Naive B cell (primary cell): ENCODE measurements around the gene UGT1A1. TPM values are rescaled to one million over a fixed set of nuclear protein-coding genes. Genes with fewer than 3 reads are reported as not detected.
"Not testable (repeated sequence)": the region's sequence is repeated elsewhere in the genome, so short reads cannot be mapped to it uniquely, and the experiment has no call there.

ENCODE experiments used
- ATAC-seq, 2 donors: fragments of 150-1000 bp; cut with Tn5 transposase; 2 replicates each; pipeline ENCODE4 v1.10.0; 2021; ENCODE audit warnings: low read depth in 2 of 2, mild to moderate bottlenecking in 2 of 2, moderate library complexity in 2 of 2
- DNase-seq: peaks from one replicate; pipeline ENCODE4 v3.0.0; 2022
- H3K27ac Mint-ChIP-seq, 6 donors: one replicate each; pipeline ENCODE4 v1.8.0; 2020 to 2022; ENCODE audit warnings: mild to moderate bottlenecking in 6 of 6, mixed read lengths in 6 of 6, moderate library complexity in 5 of 6, inconsistent platforms in 2 of 6
- H3K27me3 Mint-ChIP-seq, 3 donors: one replicate each; pipeline ENCODE4 v1.8.0; 2021 to 2022; ENCODE audit warnings: mixed read lengths in 3 of 3, mild to moderate bottlenecking in 1 of 3
- H3K36me3 Mint-ChIP-seq, 2 donors: one replicate each; pipeline ENCODE4 v1.8.0; 2020 to 2022; ENCODE audit warnings: mixed read lengths in 2 of 2, inconsistent platforms in 1 of 2, mild to moderate bottlenecking in 1 of 2
- H3K4me1 Mint-ChIP-seq, 3 donors: one replicate each; pipeline ENCODE4 v1.8.0; 2020 to 2022; ENCODE audit warnings: mixed read lengths in 3 of 3, inconsistent platforms in 1 of 3, mild to moderate bottlenecking in 1 of 3, moderate library complexity in 1 of 3
- H3K4me3 Mint-ChIP-seq, 8 donors: one replicate each; pipeline ENCODE4 v1.8.0; 2020 to 2022; ENCODE audit warnings: mild to moderate bottlenecking in 8 of 8, mixed read lengths in 8 of 8, moderate library complexity in 8 of 8, inconsistent platforms in 2 of 8
- H3K9me3 Mint-ChIP-seq, 7 donors: one replicate each; pipeline ENCODE4 v1.8.0; 2020 to 2022; ENCODE audit warnings: mixed read lengths in 7 of 7, mild to moderate bottlenecking in 5 of 7, inconsistent platforms in 2 of 7, moderate library complexity in 1 of 7
- polyA plus RNA-seq, 6 donors: library from polyadenylated mRNA; unstranded; fragments of 300-500 nt; fragmentation: Illumina TruSeq; gene quantifications; one replicate each; pipeline ENCODE4 v1.2.3, GENCODE V29; 2021; ENCODE audit warnings: low read depth in 6 of 6

The UGT1A1 gene
- polyA plus RNA-seq, 6 donors from 2014 or later: not detected

GRCh38 chr2:233745838-233746237, 14.2 kb upstream of the UGT1A1 start:
- ATAC-seq, H3K27ac Mint-ChIP-seq, H3K4me1 Mint-ChIP-seq, H3K4me3 Mint-ChIP-seq, DNase-seq: not testable (repeated sequence)
- Mint-ChIP-seq H3K9me3 (peaks cover 6 to 24% (median 17%) of the 10 kb centered on the region in 7 donors), H3K27me3 (peaks cover 36 to 47% (median 38%) of the 10 kb centered on the region in 3 donors), H3K36me3 (peaks cover 13 to 14% of the 10 kb centered on the region in 2 donors)

- H3K27me3 Mint-ChIP-seq: peaks cover 38 to 52% (median 44%) of the 10 kb centered on the region in 3 donors
- H3K27ac Mint-ChIP-seq: no peak overlapping the region
- peaks cover 13 to 33% (median 25%) of the 10 kb centered on the region in 7 donors for H3K9me3 Mint-ChIP-seq
- peaks cover 17 to 22% of the 10 kb centered on the region in 2 donors for H3K36me3 Mint-ChIP-seq
- no peak for ATAC-seq
- H3K4me3 Mint-ChIP-seq: no peak overlapping the region
- DNase-seq: no peak
- H3K4me1 Mint-ChIP-seq: no peaks in the 10 kb centered on the region
Observed at GRCh38 chr2:233746475-233747282, 13.4 kb upstream of the UGT1A1 start.

- Mint-ChIP-seq H3K9me3 (peaks cover 16 to 38% (median 30%) of the 10 kb centered on the region in 7 donors), H3K4me3 (no peak overlapping the region), H3K27ac (no peak overlapping the region), H3K4me1 (no peaks in the 10 kb centered on the region), H3K36me3 (peaks cover 20 to 26% of the 10 kb centered on the region in 2 donors), H3K27me3 (peaks cover 38 to 55% (median 49%) of the 10 kb centered on the region in 3 donors)
- no peak for DNase-seq
- no peak for ATAC-seq
Observed at GRCh38 chr2:233747283-233747544, 12.9 kb upstream of the UGT1A1 start.

GRCh38 chr2:233750689-233751088, 9.4 kb upstream of the UGT1A1 start:
- Mint-ChIP-seq H3K9me3 (peaks cover 16 to 51% (median 38%) of the 10 kb centered on the region in 7 donors), H3K27me3 (peaks cover 44 to 56% (median 56%) of the 10 kb centered on the region in 3 donors), H3K36me3 (peaks cover 24 to 26% of the 10 kb centered on the region in 2 donors)
- H3K4me1 Mint-ChIP-seq, H3K4me3 Mint-ChIP-seq, ATAC-seq, H3K27ac Mint-ChIP-seq, DNase-seq: not testable (repeated sequence)

GRCh38 chr2:233751212-233752009, 8.7 kb upstream of the UGT1A1 start:
- not testable (repeated sequence) for DNase-seq, H3K27ac Mint-ChIP-seq, H3K4me1 Mint-ChIP-seq, H3K4me3 Mint-ChIP-seq, ATAC-seq
- Mint-ChIP-seq H3K27me3 (peaks cover 39 to 51% (median 50%) of the 10 kb centered on the region in 3 donors), H3K36me3 (peaks cover 24 to 26% of the 10 kb centered on the region in 2 donors), H3K9me3 (peaks cover 16 to 51% (median 38%) of the 10 kb centered on the region in 7 donors)

- Mint-ChIP-seq H3K4me1 (no peaks in the 10 kb centered on the region), H3K36me3 (peaks cover 13 to 19% of the 10 kb centered on the region in 2 donors), H3K4me3 (no peak overlapping the region), H3K27me3 (peaks cover 20 to 33% (median 24%) of the 10 kb centered on the region in 3 donors), H3K27ac (no peak overlapping the region), H3K9me3 (peaks cover 10 to 36% (median 24%) of the 10 kb centered on the region in 7 donors)
- DNase-seq (no peak), ATAC-seq (no peak)
Observed at GRCh38 chr2:233754872-233755611, 5.0 kb upstream of the UGT1A1 start.

- no peak for DNase-seq
- no peak overlapping the region for H3K4me3 Mint-ChIP-seq
Observed at GRCh38 chr2:233756429-233757081, 3.5 kb upstream of the UGT1A1 start.

GRCh38 chr2:233758141-233758540, 1.9 kb upstream of the UGT1A1 start:
- DNase-seq: no peak
- Mint-ChIP-seq H3K9me3 (peaks cover 0 to 8% (median 4%) of the 10 kb centered on the region in 7 donors), H3K4me1 (no peaks in the 10 kb centered on the region), H3K36me3 (peaks cover 0 to under 1% of the 10 kb centered on the region in 2 donors), H3K27ac (no peak overlapping the region), H3K4me3 (no peak overlapping the region), H3K27me3 (peaks cover 10 to 24% (median 14%) of the 10 kb centered on the region in 3 donors)
- no peak for ATAC-seq

More at GRCh38 chr2:233756429-233757081, 3.5 kb upstream of the UGT1A1 start:
- Mint-ChIP-seq H3K4me1 (no peaks in the 10 kb centered on the region), H3K9me3 (peaks cover 4 to 21% (median 11%) of the 10 kb centered on the region in 7 donors), H3K27ac (peak overlapping the region in 1 of 6 donors; percentile 62), H3K27me3 (peaks cover 20 to 32% (median 20%) of the 10 kb centered on the region in 3 donors), H3K36me3 (peaks cover 6 to 9% of the 10 kb centered on the region in 2 donors)
- ATAC-seq: no peak

- Mint-ChIP-seq H3K9me3 (peaks cover 0 to 4% (median 3%) of the 10 kb centered on the region in 7 donors), H3K4me3 (peak overlapping the region in 1 of 8 donors; percentile 60), H3K27ac (no peak overlapping the region), H3K4me1 (no peaks in the 10 kb centered on the region), H3K27me3 (peaks cover 14 to 27% (median 15%) of the 10 kb centered on the region in 3 donors), H3K36me3 (no peaks in the 10 kb centered on the region)
- DNase-seq: no peak
- no peak for ATAC-seq
Observed at GRCh38 chr2:233758849-233759248, 1.2 kb upstream of the UGT1A1 start.

- Mint-ChIP-seq H3K4me1 (no peaks in the 10 kb centered on the region), H3K27me3 (peaks cover 25 to 45% (median 36%) of the 10 kb centered on the region in 3 donors), H3K27ac (no peak overlapping the region), H3K4me3 (no peak overlapping the region), H3K36me3 (no peaks in the 10 kb centered on the region), H3K9me3 (peaks cover 0 to 4% (median 0%) of the 10 kb centered on the region in 7 donors)
- ATAC-seq (no peak), DNase-seq (no peak)
Observed at GRCh38 chr2:233761040-233761769, 1.1 kb downstream of the UGT1A1 start.

GRCh38 chr2:233764264-233764663, 4.2 kb downstream of the UGT1A1 start:
- H3K4me1 Mint-ChIP-seq: no peaks in the 10 kb centered on the region
- H3K27me3 Mint-ChIP-seq: peaks cover 36 to 53% (median 46%) of the 10 kb centered on the region in 3 donors
- no peak overlapping the region for H3K27ac Mint-ChIP-seq
- no peaks in the 10 kb centered on the region for H3K36me3 Mint-ChIP-seq
- DNase-seq: no peak
- no peak for ATAC-seq
- H3K4me3 Mint-ChIP-seq: no peak overlapping the region
- peaks cover 0 to 2% (median 0%) of the 10 kb centered on the region in 7 donors for H3K9me3 Mint-ChIP-seq

- no peak overlapping the region for H3K27ac Mint-ChIP-seq
- no peak overlapping the region for H3K4me3 Mint-ChIP-seq
- H3K27me3 Mint-ChIP-seq: peaks cover 38 to 56% (median 50%) of the 10 kb centered on the region in 3 donors
- H3K9me3 Mint-ChIP-seq: peaks cover 0 to 2% (median 0%) of the 10 kb centered on the region in 7 donors
- DNase-seq (no peak), ATAC-seq (no peak)
- H3K4me1 Mint-ChIP-seq: no peaks in the 10 kb centered on the region
- H3K36me3 Mint-ChIP-seq: no peaks in the 10 kb centered on the region
Observed at GRCh38 chr2:233764761-233765160, 4.7 kb downstream of the UGT1A1 start.
